SU-DHL-6 (cell line): ENCODE measurements around the gene SMIM7.

Source experiments
- H2AFZ ChIP-seq: fragments of 200-600 bp; sonication (generic); 2 replicates; pipeline ENCODE4 v1.6.1; 2014; ENCODE audit warnings: low read depth, mild to moderate bottlenecking, moderate library complexity, mixed read lengths, antibody characterized with exemption, low read length; ENCODE audit not compliant: severe bottlenecking
- H3F3A ChIP-seq: fragments of 200-600 bp; shearing (Covaris generic); 2 replicates; pipeline ENCODE4 v1.6.0; 2016; ENCODE audit warnings: antibody characterized with exemption, mild to moderate bottlenecking; ENCODE audit not compliant: insufficient read depth
- H3K27ac ChIP-seq: fragments of 200-600 bp; sonication (generic); 2 replicates; pipeline ENCODE4 v1.5.1; 2016; ENCODE audit warnings: low read depth, mild to moderate bottlenecking, low read length, moderate library complexity, mixed read lengths
- H3K27me3 ChIP-seq: fragments of 200-600 bp; sonication (generic), shearing (Covaris generic); 2 replicates; pipeline ENCODE4 v1.6.0; 2014; ENCODE audit warnings: mild to moderate bottlenecking, low read length
- H3K36me3 ChIP-seq: fragments of 200-600 bp; sonication (generic); 2 replicates; pipeline ENCODE4 v1.6.1; 2014; ENCODE audit warnings: mild to moderate bottlenecking, low read length, mixed read lengths
- H3K4me2 ChIP-seq: fragments of 300-600, 200-600 bp; shearing (Covaris generic), sonication (generic); 2 replicates; pipeline ENCODE4 v1.6.0; 2014; ENCODE audit warnings: low read length, low read depth, mild to moderate bottlenecking; ENCODE audit not compliant: poor library complexity, severe bottlenecking
- H3K4me3 ChIP-seq: fragments of 200-600 bp; sonication (generic); 2 replicates; pipeline ENCODE4 v1.5.1; 2014; ENCODE audit warnings: antibody characterized with exemption, low read length, mild to moderate bottlenecking, mixed read lengths; ENCODE audit not compliant: insufficient read depth, poor library complexity, severe bottlenecking
- H3K79me2 ChIP-seq: fragments of 200-600 bp; sonication (generic); 2 replicates; pipeline ENCODE4 v1.6.1; 2014; ENCODE audit warnings: mild to moderate bottlenecking, low read length, moderate library complexity; ENCODE audit not compliant: insufficient read depth
- H3K9ac ChIP-seq: fragments of 200-600 bp; sonication (generic); 2 replicates; pipeline ENCODE4 v1.7.0; 2014; ENCODE audit warnings: mild to moderate bottlenecking, low read length
- H3K9me2 ChIP-seq: fragments of 200-600 bp; sonication (generic); replicated peaks from 2 replicates; pipeline ENCODE4 v1.6.1; 2014; ENCODE audit warnings: low read length; ENCODE audit not compliant: insufficient read depth
- H3K9me3 ChIP-seq: fragments of 200-600 bp; sonication (generic); 2 replicates; pipeline ENCODE4 v1.6.1; 2014; ENCODE audit warnings: low read length, mixed read lengths; ENCODE audit not compliant: insufficient read depth
- H4K20me1 ChIP-seq: fragments of 200-600 bp; sonication (generic); 2 replicates; pipeline ENCODE4 v1.6.1; 2014; ENCODE audit warnings: low read depth, mild to moderate bottlenecking, antibody characterized with exemption, low read length, moderate library complexity, mixed read lengths
- EZH2phosphoT487 ChIP-seq: fragments of 200-600 bp; sonication (generic), shearing (Covaris generic); conservative IDR thresholded peaks from 2 replicates; pipeline ENCODE4 v1.6.1; 2018; ENCODE audit warnings: mild to moderate bottlenecking, antibody characterized with exemption, low read length, moderate library complexity, mixed read lengths
- TF ChIP-seq, protein P1 (sequence below): fragments of 200-600 bp; sonication (generic); IDR thresholded peaks from one replicate; pipeline ENCODE4 v1.5.1; 2017; ENCODE audit warnings: antibody characterized with exemption, mild to moderate bottlenecking, low read length, moderate library complexity; ENCODE audit not compliant: insufficient read depth, poor library complexity, severe bottlenecking

The SMIM7 gene

DNA sequence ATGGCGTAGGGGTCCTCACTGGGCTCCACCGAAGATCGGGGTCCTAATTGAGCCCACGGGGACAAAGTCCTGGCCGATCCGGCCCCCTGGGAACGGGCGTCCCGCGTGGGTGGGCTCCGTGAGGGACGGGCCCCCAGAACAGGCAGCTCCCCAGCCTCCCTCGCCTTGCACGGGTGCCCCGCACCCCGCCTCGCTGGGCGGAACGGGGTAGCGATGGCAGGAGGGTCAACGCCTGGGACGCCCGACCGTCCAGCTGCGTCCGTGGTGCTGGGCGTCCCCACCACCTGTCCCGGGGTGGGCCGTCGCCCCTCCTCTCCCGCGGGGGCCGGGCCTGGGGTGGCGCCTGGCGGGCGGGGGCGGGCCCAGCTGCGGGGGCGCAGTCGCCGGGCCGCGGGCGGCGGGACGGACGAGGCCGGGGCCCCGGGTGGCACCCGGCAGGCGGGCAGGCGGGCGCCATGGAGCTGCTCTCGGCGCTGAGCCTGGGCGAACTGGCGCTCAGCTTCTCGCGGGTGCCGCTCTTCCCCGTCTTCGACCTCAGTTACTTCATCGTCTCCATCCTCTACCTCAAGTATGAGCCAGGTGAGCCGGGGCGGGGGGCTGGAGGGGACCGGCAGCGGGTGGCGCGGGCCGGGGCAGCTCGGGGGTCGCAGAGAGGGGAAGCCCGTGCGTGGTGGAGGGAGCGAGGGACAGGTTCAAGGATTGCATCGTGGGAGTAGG, 977 bp upstream of the SMIM7 start, which contains the start of gene TMEM38A:
TSS of gene TMEM38A (plus strand) at position 377 of the 717 bp plus-strand sequence. CDS start at position 456, 79 bp downstream.
- Histone ChIP-seq H3F3A (peaks cover 17% of the 10 kb centered on the region), H3K9me2 (no peaks in the 10 kb centered on the region), H3K27ac (peak within 1 kb of the TSS; percentile 91), H3K4me3 (peak within 1 kb of the TSS; percentile 87), H3K27me3 (no peaks in the 10 kb centered on the region), H3K36me3 (peaks cover 7% of the 10 kb centered on the region), H2AFZ (peak within 1 kb of the TSS; percentile 77), H3K9ac (peak within 1 kb of the TSS; percentile 89), H3K4me2 (peak within 1 kb of the TSS; percentile 98), H4K20me1 (peaks cover 17% of the 10 kb centered on the region), H3K9me3 (no peaks in the 10 kb centered on the region), H3K79me2 (peaks cover 60% of the 10 kb centered on the region)
- no peak for TF ChIP-seq EZH2phosphoT487

DNA sequence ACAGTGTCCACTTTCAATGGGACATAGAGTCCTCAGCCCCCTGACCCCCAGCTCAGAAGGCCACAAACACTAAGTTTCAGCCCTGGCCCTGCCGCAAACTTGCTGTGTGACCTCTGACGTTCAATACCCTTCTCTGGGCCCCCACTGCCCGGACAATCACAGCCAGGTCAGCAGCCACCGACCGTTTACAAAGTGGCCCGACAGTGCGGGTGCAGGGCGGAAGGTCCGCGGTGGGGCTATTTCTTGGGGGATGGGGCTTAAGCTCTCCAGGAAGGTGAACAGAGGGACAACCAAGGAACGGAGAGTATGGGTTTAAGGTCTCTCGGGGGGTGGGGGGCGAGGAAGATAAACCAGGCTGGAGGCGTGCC, 496 bp downstream of the SMIM7 start:
- H3K79me2 ChIP-seq = peaks cover 69% of the 10 kb centered on the region
- peak overlapping the region; percentile 89 for H3K9ac ChIP-seq
- H3F3A ChIP-seq = peaks cover 17% of the 10 kb centered on the region
- H4K20me1 ChIP-seq = peaks cover 17% of the 10 kb centered on the region
- H2AFZ ChIP-seq = no peak overlapping the region
- peak overlapping the region; percentile 87 for H3K4me3 ChIP-seq
- peak overlapping the region; percentile 98 for H3K4me2 ChIP-seq
- no peaks in the 10 kb centered on the region for H3K27me3 ChIP-seq
- H3K9me3 ChIP-seq = no peaks in the 10 kb centered on the region
- 0 out of 2 replicates have a peak overlapping the region, but pooled peaks have one; percentile 83 for H3K27ac ChIP-seq
- TF ChIP-seq, protein P1, sequence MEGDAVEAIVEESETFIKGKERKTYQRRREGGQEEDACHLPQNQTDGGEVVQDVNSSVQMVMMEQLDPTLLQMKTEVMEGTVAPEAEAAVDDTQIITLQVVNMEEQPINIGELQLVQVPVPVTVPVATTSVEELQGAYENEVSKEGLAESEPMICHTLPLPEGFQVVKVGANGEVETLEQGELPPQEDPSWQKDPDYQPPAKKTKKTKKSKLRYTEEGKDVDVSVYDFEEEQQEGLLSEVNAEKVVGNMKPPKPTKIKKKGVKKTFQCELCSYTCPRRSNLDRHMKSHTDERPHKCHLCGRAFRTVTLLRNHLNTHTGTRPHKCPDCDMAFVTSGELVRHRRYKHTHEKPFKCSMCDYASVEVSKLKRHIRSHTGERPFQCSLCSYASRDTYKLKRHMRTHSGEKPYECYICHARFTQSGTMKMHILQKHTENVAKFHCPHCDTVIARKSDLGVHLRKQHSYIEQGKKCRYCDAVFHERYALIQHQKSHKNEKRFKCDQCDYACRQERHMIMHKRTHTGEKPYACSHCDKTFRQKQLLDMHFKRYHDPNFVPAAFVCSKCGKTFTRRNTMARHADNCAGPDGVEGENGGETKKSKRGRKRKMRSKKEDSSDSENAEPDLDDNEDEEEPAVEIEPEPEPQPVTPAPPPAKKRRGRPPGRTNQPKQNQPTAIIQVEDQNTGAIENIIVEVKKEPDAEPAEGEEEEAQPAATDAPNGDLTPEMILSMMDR = no peak
- TF ChIP-seq EZH2phosphoT487 = no peak
- no peaks in the 10 kb centered on the region for H3K9me2 ChIP-seq
- peaks cover 7% of the 10 kb centered on the region for H3K36me3 ChIP-seq

DNA sequence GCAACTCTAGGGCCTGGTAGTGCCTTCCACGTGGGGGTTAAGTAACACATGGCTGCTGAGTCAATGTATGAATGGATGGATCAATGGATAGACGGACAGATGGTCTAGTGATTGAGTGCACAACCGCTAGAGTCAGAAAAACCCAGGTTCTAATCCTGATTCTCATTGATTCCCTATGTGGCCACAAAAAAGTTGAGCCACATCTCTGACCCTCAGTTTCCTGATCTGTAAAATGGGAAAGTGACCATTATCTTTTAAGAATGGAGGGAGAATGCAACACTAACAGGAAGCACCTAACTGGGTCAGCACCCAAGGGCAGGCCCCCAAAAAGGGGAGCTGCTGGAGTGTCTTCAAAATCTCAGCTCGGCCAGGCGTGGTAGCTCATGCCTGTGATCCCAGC, 2.6 kb downstream of the SMIM7 start:
- no peak for TF ChIP-seq EZH2phosphoT487
- TF ChIP-seq, protein P1 = no peak
- no peak overlapping the region for H3K27ac ChIP-seq
- no peaks in the 10 kb centered on the region for H3K9me3 ChIP-seq
- H2AFZ ChIP-seq = no peak overlapping the region
- H3K27me3 ChIP-seq = no peaks in the 10 kb centered on the region
- H3K4me2 ChIP-seq = no peak overlapping the region
- no peak overlapping the region for H3K4me3 ChIP-seq
- peaks cover 7% of the 10 kb centered on the region for H3K36me3 ChIP-seq
- peaks cover 52% of the 10 kb centered on the region for H3K79me2 ChIP-seq
- H4K20me1 ChIP-seq = peaks cover 17% of the 10 kb centered on the region
- H3K9ac ChIP-seq = no peak overlapping the region
- H3K9me2 ChIP-seq = no peaks in the 10 kb centered on the region
- H3F3A ChIP-seq = peaks cover 17% of the 10 kb centered on the region

DNA sequence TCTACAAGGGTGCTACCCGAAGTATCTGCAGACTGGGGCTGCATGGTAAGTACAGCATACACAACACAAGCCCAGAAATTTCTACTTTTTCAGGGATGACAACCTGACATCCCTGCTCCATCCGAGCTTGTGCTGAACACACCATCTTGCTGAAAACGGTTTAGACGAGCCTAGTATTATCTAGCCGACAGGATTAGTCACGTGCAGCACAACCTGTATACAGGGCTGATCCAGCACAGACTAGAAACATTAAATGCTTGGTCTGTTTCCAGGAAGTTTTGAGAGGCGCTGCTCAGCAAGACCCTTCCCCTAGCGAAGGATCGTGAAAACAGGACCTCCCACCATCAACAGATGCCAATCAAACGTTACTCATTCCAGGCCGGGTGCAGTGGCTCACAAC, 4.2 kb downstream of the SMIM7 start:
- Histone ChIP-seq H3K9ac (no peak overlapping the region), H3K9me2 (no peaks in the 10 kb centered on the region), H3F3A (peaks cover 5% of the 10 kb centered on the region; the same call in 1 of the 2 replicates), H3K27ac (no peak overlapping the region), H3K4me3 (no peak overlapping the region), H3K9me3 (no peaks in the 10 kb centered on the region), H3K4me2 (no peak overlapping the region), H3K27me3 (no peaks in the 10 kb centered on the region), H4K20me1 (peaks cover 17% of the 10 kb centered on the region), H3K36me3 (peaks cover 7% of the 10 kb centered on the region), H2AFZ (no peak overlapping the region), H3K79me2 (peaks cover 51% of the 10 kb centered on the region)
- TF ChIP-seq, protein P1 = no peak
- TF ChIP-seq EZH2phosphoT487 = no peak
